Stomach smooth muscle (tissue), 2 donors: Measurements from ENCODE around the gene PHGDH.

Experiments
- H3K27ac ChIP-seq: one replicate; pipeline ENCODE4 v1.7.0; 2013; ENCODE audit warnings: mild to moderate bottlenecking, low read length, inconsistent platforms
- H3K27me3 ChIP-seq, 2 donors: one replicate each; pipeline ENCODE4 v1.7.0; 2013; ENCODE audit warnings: low read length in 2 of 2; ENCODE audit not compliant: insufficient read depth in 2 of 2, control insufficient read depth in 1 of 2
- H3K36me3 ChIP-seq, 2 donors: one replicate each; pipeline ENCODE4 v1.7.0; 2013; ENCODE audit warnings: low read length in 2 of 2; ENCODE audit not compliant: control insufficient read depth in 2 of 2, insufficient read depth in 2 of 2
- H3K4me1 ChIP-seq: one replicate; pipeline ENCODE4 v1.7.0; 2013; ENCODE audit warnings: low read length; ENCODE audit not compliant: control insufficient read depth, insufficient read depth
- H3K4me3 ChIP-seq, 2 donors: one replicate each; pipeline ENCODE4 v1.7.0; 2013; ENCODE audit warnings: low read length in 2 of 2
- H3K9ac ChIP-seq, 2 donors: one replicate each; pipeline ENCODE4 v1.7.0; 2013; ENCODE audit warnings: low read length in 2 of 2, mild to moderate bottlenecking in 1 of 2
- H3K9me3 ChIP-seq, 2 donors: one replicate each; pipeline ENCODE4 v1.7.0; 2013; ENCODE audit warnings: low read length in 2 of 2; ENCODE audit not compliant: control insufficient read depth in 2 of 2
- donor health status: healthy.
- donor health status: Pancreatic carcinoma.

PHGDH gene

GRCh38 chr1:119790451-119791198 lies 78.9 kb downstream of the PHGDH start:
- Histone ChIP-seq H3K36me3 (no peaks in the 10 kb centered on the region), H3K27me3 (no peaks in the 10 kb centered on the region), H3K9ac (no peak overlapping the region), H3K27ac (no peak overlapping the region), H3K4me1 (peaks cover 24% of the 10 kb centered on the region), H3K4me3 (no peak overlapping the region), H3K9me3 (no peaks in the 10 kb centered on the region)

- H3K4me1 ChIP-seq, result peaks cover 28% of the 10 kb centered on the region
- H3K4me3 ChIP-seq, result no peak overlapping the region
- H3K27me3 ChIP-seq, result no peaks in the 10 kb centered on the region
- H3K9ac ChIP-seq, result no peak overlapping the region
- no peak overlapping the region for H3K27ac ChIP-seq
- H3K9me3 ChIP-seq, result no peaks in the 10 kb centered on the region
- no peaks in the 10 kb centered on the region for H3K36me3 ChIP-seq
Observed at GRCh38 chr1:119791377-119791776, 79.6 kb downstream of the PHGDH start.
